ENCODE data around the gene ZDHHC11B.
"Not testable (repeated sequence)": the region's sequence is repeated elsewhere in the genome, so short reads cannot be mapped to it uniquely, and the experiment has no call there.

The ZDHHC11B gene

GRCh38 chr5:766666-767431 is 17.7 kb downstream of the ZDHHC11B start:
- DNase-seq: peak; percentile 27

- DNase-seq: peak; percentile 23
Measured at GRCh38 chr5:765948-766631, 18.4 kb downstream of the ZDHHC11B start.

- DNase-seq: peak; percentile 19
Measured at GRCh38 chr5:763998-764781, 20.3 kb downstream of the ZDHHC11B start.

- DNase-seq: peak; percentile 4
Measured at GRCh38 chr5:763397-763796, 21.1 kb downstream of the ZDHHC11B start.

- DNase-seq: peak; percentile 6
Measured at GRCh38 chr5:762996-763395, 21.5 kb downstream of the ZDHHC11B start.

GRCh38 chr5:761854-762710 is 22.4 kb downstream of the ZDHHC11B start:
- peak; percentile 39 for DNase-seq

- DNase-seq: peak; percentile 18
Measured at GRCh38 chr5:761059-761771, 23.3 kb downstream of the ZDHHC11B start.

GRCh38 chr5:760363-761058 is 24.0 kb downstream of the ZDHHC11B start:
- DNase-seq: peak; percentile 15

GRCh38 chr5:759781-760362 is 24.7 kb downstream of the ZDHHC11B start:
- peak; percentile 8 for DNase-seq

GRCh38 chr5:759111-759751 is 25.3 kb downstream of the ZDHHC11B start:
- DNase-seq: peak; percentile 74

- DNase-seq: peak; percentile 26
Measured at GRCh38 chr5:758698-759053, 25.9 kb downstream of the ZDHHC11B start.

GRCh38 chr5:757931-758697 is 26.4 kb downstream of the ZDHHC11B start:
- peak; percentile 70 for DNase-seq

GRCh38 chr5:757346-757930 is 27.1 kb downstream of the ZDHHC11B start:
- DNase-seq: peak; percentile 40

GRCh38 chr5:756865-757345 is 27.6 kb downstream of the ZDHHC11B start:
- peak; percentile 58 for DNase-seq

- peak; percentile 32 for DNase-seq
Measured at GRCh38 chr5:756171-756570, 28.4 kb downstream of the ZDHHC11B start.

GRCh38 chr5:754143-754632 is 30.3 kb downstream of the ZDHHC11B start:
- DNase-seq: not testable (repeated sequence)

GRCh38 chr5:753567-754142 is 30.9 kb downstream of the ZDHHC11B start:
- DNase-seq: not testable (repeated sequence)

GRCh38 chr5:752532-753115 is 31.9 kb downstream of the ZDHHC11B start:
- DNase-seq: peak; percentile 7
